HG03159 (cell line): Measurements from ENCODE around the gene XYLT1.

ENCODE experiments used
- ATAC-seq: cut with Tn5 transposase; IDR thresholded peaks from one replicate; pipeline ENCODE4 v1.9.1; 2021; ENCODE audit warnings: mild to moderate bottlenecking, moderate library complexity; ENCODE audit not compliant: unreplicated experiment

XYLT1 gene

GRCh38 chr16:17237350-17237944, 233.3 kb downstream of the XYLT1 start:
- ATAC-seq: no peak

GRCh38 chr16:17235147-17235815, 235.5 kb downstream of the XYLT1 start:
- no peak for ATAC-seq

GRCh38 chr16:17233318-17234002, 237.3 kb downstream of the XYLT1 start:
- no peak for ATAC-seq

GRCh38 chr16:17232487-17232886, 238.3 kb downstream of the XYLT1 start:
- ATAC-seq: no peak

- no peak for ATAC-seq
Measured at GRCh38 chr16:17231972-17232371, 238.8 kb downstream of the XYLT1 start.

GRCh38 chr16:17230932-17231581, 239.7 kb downstream of the XYLT1 start:
- no peak for ATAC-seq

GRCh38 chr16:17229766-17230165, 241.0 kb downstream of the XYLT1 start:
- no peak for ATAC-seq

GRCh38 chr16:17229131-17229530, 241.6 kb downstream of the XYLT1 start:
- no peak for ATAC-seq

GRCh38 chr16:17228708-17229055, 242.1 kb downstream of the XYLT1 start:
- ATAC-seq: no peak

- ATAC-seq: no peak
Measured at GRCh38 chr16:17228048-17228707, 242.6 kb downstream of the XYLT1 start.

- ATAC-seq: no peak
Measured at GRCh38 chr16:17227278-17227677, 243.5 kb downstream of the XYLT1 start.

GRCh38 chr16:17225541-17225940, 245.2 kb downstream of the XYLT1 start:
- ATAC-seq: no peak

- ATAC-seq: no peak
Measured at GRCh38 chr16:17224879-17225281, 245.9 kb downstream of the XYLT1 start.

GRCh38 chr16:17224350-17224749, 246.4 kb downstream of the XYLT1 start:
- no peak for ATAC-seq

- ATAC-seq: no peak
Measured at GRCh38 chr16:17223576-17223975, 247.2 kb downstream of the XYLT1 start.

GRCh38 chr16:17222871-17223401, 247.8 kb downstream of the XYLT1 start:
- no peak for ATAC-seq

GRCh38 chr16:17219991-17220390, 250.8 kb downstream of the XYLT1 start:
- no peak for ATAC-seq

GRCh38 chr16:17215936-17216335, 254.8 kb downstream of the XYLT1 start:
- ATAC-seq: no peak

GRCh38 chr16:17215306-17215705, 255.5 kb downstream of the XYLT1 start:
- no peak for ATAC-seq

- ATAC-seq: no peak
Measured at GRCh38 chr16:17213974-17214373, 256.8 kb downstream of the XYLT1 start.

GRCh38 chr16:17213025-17213424, 257.7 kb downstream of the XYLT1 start:
- ATAC-seq: no peak
